HepG2 (cell line): Measurements from ENCODE around the gene ARFGEF3. TPM values are rescaled to one million over a fixed set of nuclear protein-coding genes. Genes with fewer than 3 reads are reported as not detected.

Source experiments
- DBP ChIP-seq: sonication (generic); formaldehyde crosslinking; IDR thresholded peaks from 2 replicates; pipeline ENCODE4 v1.4.0; 2020; ENCODE audit warnings: missing genetic modification reagents; ENCODE audit errors: not compliant biosample characterization
- ELF3 ChIP-seq: IDR thresholded peaks from 2 replicates; pipeline ENCODE4 v1.6.1; 2016; ENCODE audit warnings: missing genetic modification reagents, missing compliant biosample characterization
- HDAC1 ChIP-seq: sonication (generic); formaldehyde crosslinking; IDR thresholded peaks from 2 replicates; pipeline ENCODE4 v1.5.1; 2020; ENCODE audit warnings: mild to moderate bottlenecking, missing genetic modification reagents
- HDAC2 ChIP-seq: sonication (generic); formaldehyde crosslinking; IDR thresholded peaks from 2 replicates; pipeline ENCODE4 v1.4.0; 2020; ENCODE audit warnings: missing genetic modification reagents
- HMGXB4 ChIP-seq, 2 experiments: sonication (generic) in 1 of 2; formaldehyde crosslinking in 1 of 2; IDR thresholded peaks; 2 replicates each; pipeline versions ENCODE4 v1.4.0 to v1.6.1; 2018 to 2020; ENCODE audit warnings: missing genetic modification reagents in 2 of 2, borderline replicate concordance in 1 of 2, low read depth in 1 of 2, mild to moderate bottlenecking in 1 of 2, missing biosample characterization in 1 of 2
- NFYB ChIP-seq: sonication (generic); formaldehyde crosslinking; IDR thresholded peaks from 2 replicates; pipeline ENCODE4 v1.4.0; 2020; ENCODE audit warnings: missing genetic modification reagents
- PATZ1 ChIP-seq: sonication (generic); formaldehyde crosslinking; IDR thresholded peaks from 2 replicates; pipeline ENCODE4 v1.4.0; 2020; ENCODE audit warnings: missing genetic modification reagents
- PRDM10 ChIP-seq: sonication (generic); formaldehyde crosslinking; IDR thresholded peaks from 2 replicates; pipeline ENCODE4 v1.4.0; 2020; ENCODE audit warnings: low read depth, missing genetic modification reagents
- SAFB2 ChIP-seq: sonication (generic); formaldehyde crosslinking; IDR thresholded peaks from 2 replicates; pipeline ENCODE4 v1.5.1; 2020; ENCODE audit warnings: missing genetic modification reagents, low read depth, mild to moderate bottlenecking, borderline replicate concordance
- TBX3 ChIP-seq: fragments of 450-650 bp; IDR thresholded peaks from 2 replicates; pipeline ENCODE4 v1.6.1; 2017; ENCODE audit warnings: antibody characterized with exemption, mild to moderate bottlenecking, inconsistent platforms, borderline replicate concordance
- TCF7L2 ChIP-seq: IDR thresholded peaks from 2 replicates; pipeline ENCODE4 v1.6.1; 2011; ENCODE audit warnings: mild to moderate bottlenecking, low read depth, low read length, moderate library complexity
- ZNF224 ChIP-seq: sonication (generic); formaldehyde crosslinking; IDR thresholded peaks from 2 replicates; pipeline ENCODE4 v1.5.0; 2020; ENCODE audit warnings: mild to moderate bottlenecking, missing genetic modification reagents
- ZNF281 ChIP-seq: sonication (generic); formaldehyde crosslinking; IDR thresholded peaks from 2 replicates; pipeline ENCODE4 v1.4.0; 2020; ENCODE audit warnings: missing genetic modification reagents, borderline replicate concordance
- ZNF382 ChIP-seq: sonication (generic); formaldehyde crosslinking; IDR thresholded peaks from 2 replicates; pipeline ENCODE4 v1.5.0; 2020; ENCODE audit warnings: missing genetic modification reagents, mild to moderate bottlenecking, borderline replicate concordance
- ZNF501 ChIP-seq: sonication (generic); formaldehyde crosslinking; IDR thresholded peaks from 2 replicates; pipeline ENCODE4 v1.5.1; 2020; ENCODE audit warnings: mild to moderate bottlenecking, moderate library complexity, missing genetic modification reagents
- ZNF549 ChIP-seq: sonication (generic); formaldehyde crosslinking; IDR thresholded peaks from 2 replicates; pipeline ENCODE4 v1.5.0; 2020; ENCODE audit warnings: missing genetic modification reagents
- polyA plus RNA-seq, 8 experiments: library from polyadenylated mRNA; depleted of rRNA in 3 of 8; stranded (reverse) in 7 of 8; unstranded in 1 of 8; fragments of >200 nt; fragmentation: Illumina TruSeq in 4 of 8; extraction: Trizol in 4 of 8; gene quantifications; 2 replicates each; pipeline versions ENCODE4 v1.2.1 to v1.2.3, GENCODE V29; 2011 to 2016; ENCODE audit warnings: low read depth in 4 of 8, missing spikeins in 1 of 8, mixed read lengths in 1 of 8; ENCODE audit not compliant: insufficient read depth in 1 of 8
- total RNA-seq, 5 experiments: library from RNA; depleted of rRNA; stranded (reverse); fragments of >200 nt; fragmentation: Illumina TruSeq; extraction: Trizol; gene quantifications; 2 replicates each; pipeline ENCODE4 v1.2.3, GENCODE V29; 2016; ENCODE audit warnings: low read depth in 1 of 5

Gene ARFGEF3
- total and polyA plus RNA-seq, 2 of the 13 experiments (the other 11 are each of a cell fraction or from before 2014, with no cell fraction given): 0.60 to 2.6 TPM

GRCh38 chr6:138161338-138162110 is at the start of gene ARFGEF3 (continued):
- TF ChIP-seq ZNF281 (CRISPR knock-in tag) (no peak), ZNF382 (CRISPR knock-in tag) (no peak), TBX3 (no peak), PRDM10 (CRISPR knock-in tag) (no peak), HDAC2 (CRISPR knock-in tag) (no peak), PATZ1 (CRISPR knock-in tag) (no peak; the same call in 1 of the 2 replicates), HMGXB4 (CRISPR knock-in tag; IDR thresholded peaks at IDR 0.05; ENCODE audit: borderline replicate concordance in 1 of 2, low read depth in 1 of 2) (peak; percentile 27 to 34; a peak in 2 of 4 replicates), NFYB (CRISPR knock-in tag) (no peak), SAFB2 (CRISPR knock-in tag) (no peak; the same call in 1 of the 2 replicates), ZNF501 (CRISPR knock-in tag) (no peak), DBP (CRISPR knock-in tag) (no peak), HDAC1 (CRISPR knock-in tag) (no peak), TCF7L2 (no peak), ELF3 (no peak), ZNF549 (CRISPR knock-in tag) (no peak), ZNF224 (CRISPR knock-in tag) (no peak)
